H1 (cell line): ENCODE data around the gene TTC36. TPM values are rescaled to one million over a fixed set of nuclear protein-coding genes. Genes with fewer than 3 reads are reported as not detected.

ENCODE experiments used
- CTCF ChIA-PET: fragments of 300-600 bp; sonication (Branson Sonifier 250); formaldehyde crosslinking; loops from one replicate; lab custom pipeline; 2021; ENCODE audit not compliant: partially characterized antibody; lab: Charles Lee
- POLR2A ChIA-PET: fragments of 300-600 bp; sonication (Branson Sonifier 250); formaldehyde crosslinking; loops from one replicate; lab custom pipeline; 2021; ENCODE audit warnings: inconsistent platforms; ENCODE audit not compliant: partially characterized antibody; lab: Charles Lee
- DNase-seq, 2 experiments: peaks; one replicate each; pipeline versions ENCODE4 v3.0.0 to v3.0.0-alpha.2; 2010 to 2022; ENCODE audit warnings: low spot score in 2 of 2, low read depth in 1 of 2, mixed read lengths in 1 of 2
- FAIRE-seq: peaks from 2 replicates; lab custom pipeline; 2011; peaks lifted over from hg19 to GRCh38; lab: Jason Lieb, UNC
- H2AFZ ChIP-seq: 2 replicates; pipeline ENCODE4 v1.8.1; 2012; ENCODE audit warnings: low read length, inconsistent platforms
- H2AK5ac ChIP-seq: 2 replicates; pipeline ENCODE4 v1.6.1; 2013; ENCODE audit warnings: low read depth, low read length
- H2BK120ac ChIP-seq: replicated peaks from 2 replicates; pipeline ENCODE3; 2013; ENCODE audit warnings: low read depth, low read length, inconsistent platforms
- H2BK12ac ChIP-seq: 2 replicates; pipeline ENCODE4 v1.6.1; 2013; ENCODE audit warnings: low read depth, low read length
- H2BK15ac ChIP-seq: 2 replicates; pipeline ENCODE4 v1.6.1; 2013; ENCODE audit warnings: low read length
- H2BK20ac ChIP-seq: 2 replicates; pipeline ENCODE4 v1.6.1; 2013; ENCODE audit warnings: low read length
- H2BK5ac ChIP-seq: 2 replicates; pipeline ENCODE4 v1.6.1; 2013; ENCODE audit warnings: low read depth, low read length
- H3K14ac ChIP-seq: 2 replicates; pipeline ENCODE4 v1.6.1; 2013; ENCODE audit warnings: inconsistent platforms; ENCODE audit not compliant: insufficient read length
- H3K18ac ChIP-seq: 2 replicates; pipeline ENCODE4 v1.6.1; 2013; ENCODE audit warnings: low read length; ENCODE audit errors: extremely low read depth
- H3K23ac ChIP-seq: 2 replicates; pipeline ENCODE4 v1.6.1; 2013; ENCODE audit warnings: inconsistent platforms; ENCODE audit not compliant: insufficient read length
- H3K23me2 ChIP-seq: 2 replicates; pipeline ENCODE4 v1.6.1; 2013; ENCODE audit warnings: low read depth, low read length
- H3K27ac ChIP-seq: 2 replicates; pipeline ENCODE4 v1.6.1; 2011; ENCODE audit warnings: low read depth, low read length, inconsistent platforms
- H3K27me3 ChIP-seq, 4 experiments: replicated peaks in 1 of 4; 1 replicate in 1 of 4; 2 replicates in 3 of 4; pipeline versions ENCODE4 v1.6.1 to v1.8.1; 2011 to 2013; ENCODE audit warnings: low read length in 3 of 4, mild to moderate bottlenecking in 3 of 4, inconsistent platforms in 2 of 4, mixed read lengths in 2 of 4, moderate library complexity in 1 of 4; ENCODE audit not compliant: control insufficient read depth in 3 of 4, insufficient read depth in 3 of 4; ENCODE audit errors: extremely low read depth in 1 of 4
- H3K36me3 ChIP-seq, 4 experiments: 2 replicates each; pipeline versions ENCODE4 v1.6.1 to v1.8.1; 2011 to 2013; ENCODE audit warnings: mild to moderate bottlenecking in 4 of 4, low read length in 3 of 4, moderate library complexity in 2 of 4, control low read depth in 1 of 4, inconsistent platforms in 1 of 4; ENCODE audit not compliant: insufficient read depth in 4 of 4, control insufficient read depth in 2 of 4
- H3K4ac ChIP-seq: replicated peaks from 2 replicates; pipeline ENCODE3; 2013; ENCODE audit warnings: low read length, low read depth, mixed read lengths, inconsistent platforms; ENCODE audit not compliant: insufficient read length
- H3K4me1 ChIP-seq, 4 experiments: replicated peaks in 1 of 4; 1 replicate in 1 of 4; 2 replicates in 3 of 4; pipeline versions ENCODE4 v1.6.1 to v1.8.1; 2011 to 2013; ENCODE audit warnings: low read length in 3 of 4, inconsistent platforms in 2 of 4, mixed read lengths in 1 of 4; ENCODE audit not compliant: insufficient read depth in 4 of 4, control insufficient read depth in 3 of 4
- H3K4me2 ChIP-seq, 2 experiments: 2 replicates each; pipeline versions ENCODE4 v1.6.1 to v1.8.1; 2011 to 2013; ENCODE audit warnings: low read depth in 2 of 2, low read length in 2 of 2, control low read depth in 1 of 2, inconsistent platforms in 1 of 2, mild to moderate bottlenecking in 1 of 2; ENCODE audit not compliant: insufficient read depth in 1 of 2
- H3K4me3 ChIP-seq, 4 experiments: fragments of 200-600, 300-600 bp in 1 of 4; sonication (generic), shearing (Covaris generic), sonication (Bioruptor Twin) in 1 of 4; 2 replicates each; pipeline versions ENCODE4 v1.5.1 to v1.8.1; 2011 to 2016; ENCODE audit warnings: low read length in 4 of 4, low read depth in 3 of 4, control low read depth in 2 of 4, inconsistent platforms in 2 of 4, mild to moderate bottlenecking in 2 of 4, mixed read lengths in 1 of 4, moderate library complexity in 1 of 4; ENCODE audit not compliant: insufficient read depth in 2 of 4; ENCODE audit errors: extremely low read depth in 1 of 4
- H3K56ac ChIP-seq: replicated peaks from 2 replicates; pipeline ENCODE3; 2013; ENCODE audit warnings: low read depth, mild to moderate bottlenecking, mixed read lengths, low read length, inconsistent platforms; ENCODE audit not compliant: insufficient read length
- H3K79me1 ChIP-seq: 2 replicates; pipeline ENCODE4 v1.6.1; 2013; ENCODE audit warnings: low read depth, low read length, control low read depth
- H3K79me2 ChIP-seq, 2 experiments: 2 replicates each; pipeline versions ENCODE4 v1.6.1 to v1.8.1; 2012 to 2013; ENCODE audit warnings: low read length in 2 of 2, mild to moderate bottlenecking in 2 of 2, inconsistent platforms in 1 of 2; ENCODE audit not compliant: insufficient read depth in 2 of 2, control insufficient read depth in 1 of 2
- H3K9ac ChIP-seq, 4 experiments: replicated peaks in 1 of 4; 1 replicate in 1 of 4; 2 replicates in 3 of 4; pipeline versions ENCODE4 v1.6.1 to v1.8.1; 2011 to 2013; ENCODE audit warnings: low read depth in 3 of 4, low read length in 3 of 4, control low read depth in 2 of 4, mild to moderate bottlenecking in 2 of 4, moderate library complexity in 2 of 4, inconsistent platforms in 1 of 4; ENCODE audit errors: extremely low read depth in 1 of 4
- H3K9me3 ChIP-seq, 2 experiments: 2 replicates each; pipeline versions ENCODE4 v1.6.1 to v1.8.1; 2012 to 2013; ENCODE audit warnings: mild to moderate bottlenecking in 2 of 2, moderate library complexity in 2 of 2, control low read depth in 1 of 2, inconsistent platforms in 1 of 2, low read depth in 1 of 2, low read length in 1 of 2, mixed read lengths in 1 of 2; ENCODE audit not compliant: insufficient read depth in 2 of 2
- H4K20me1 ChIP-seq, 2 experiments: replicated peaks in 1 of 2; 2 replicates each; pipeline versions ENCODE3 to v1.8.1; 2011 to 2013; ENCODE audit warnings: inconsistent platforms in 2 of 2, low read length in 2 of 2, mild to moderate bottlenecking in 1 of 2; ENCODE audit not compliant: insufficient read depth in 2 of 2, control insufficient read depth in 1 of 2
- H4K5ac ChIP-seq: 2 replicates; pipeline ENCODE4 v1.6.1; 2013; ENCODE audit warnings: low read length, low read depth, mixed read lengths, inconsistent platforms; ENCODE audit not compliant: insufficient read length
- H4K8ac ChIP-seq: 2 replicates; pipeline ENCODE4 v1.8.0; 2013; ENCODE audit warnings: mild to moderate bottlenecking, moderate library complexity, low read length, inconsistent platforms; ENCODE audit not compliant: insufficient read depth; ENCODE audit errors: extremely low read depth
- H4K91ac ChIP-seq: replicated peaks from 2 replicates; pipeline ENCODE3; 2013; ENCODE audit warnings: low read length, mixed read lengths, inconsistent platforms; ENCODE audit not compliant: insufficient read length
- CBX5 ChIP-seq: fragments of 300-800, 300-1000 bp; sonication (generic); IDR thresholded peaks from 2 replicates; pipeline ENCODE4 v1.7.1; 2016; ENCODE audit warnings: antibody characterized with exemption, low read length, low read depth
- EGR1 ChIP-seq: IDR thresholded peaks from 2 replicates; pipeline ENCODE4 v1.6.1; 2011; ENCODE audit warnings: low read depth, low read length, borderline replicate concordance
- HDAC2 ChIP-seq, 2 experiments: fragments of 300-600 bp in 1 of 2; sonication (generic) in 1 of 2; IDR thresholded peaks; 2 replicates each; pipeline ENCODE4 v1.6.1; 2011 to 2012; ENCODE audit warnings: low read depth in 2 of 2, low read length in 2 of 2, mild to moderate bottlenecking in 2 of 2, moderate library complexity in 2 of 2, borderline replicate concordance in 1 of 2, inconsistent platforms in 1 of 2
- POU5F1 ChIP-seq: IDR thresholded peaks from 2 replicates; pipeline ENCODE4 v1.6.1; 2011; ENCODE audit warnings: low read depth, mild to moderate bottlenecking, low read length, moderate library complexity
- WGBS, 2 experiments: shearing (Covaris generic) in 1 of 2; methylation state at CpG; one replicate each; pipeline versions ENCODE4 v1.1.6 to v1.1.7; 2013 to 2015; ENCODE audit warnings: low lambda C conversion rate in 2 of 2, mixed read lengths in 2 of 2, inconsistent platforms in 1 of 2, low coverage in 1 of 2, missing lambda C conversion rate in 1 of 2; ENCODE audit not compliant: insufficient replicate concordance in 2 of 2, insufficient coverage in 1 of 2, insufficient read length in 1 of 2; ENCODE audit errors: extremely low coverage in 1 of 2, missing lambda C conversion rate in 1 of 2; 5-methylcytosine and 5-hydroxymethylcytosine counted together
- polyA plus RNA-seq, 7 experiments: library from polyadenylated mRNA; depleted of rRNA in 3 of 7; stranded (reverse) in 5 of 7; unstranded in 2 of 7; fragments of >200 nt in 5 of 7; fragments of 200-250 nt in 2 of 7; gene quantifications; 1 replicate in 5 of 7; 2 replicates in 1 of 7; 4 replicates in 1 of 7; pipeline versions ENCODE4 v1.2.1 to v1.2.3, GENCODE V29; 2011 to 2013; ENCODE audit warnings: missing spikeins in 2 of 7, mixed read lengths in 2 of 7
- total RNA-seq: library from RNA; stranded (reverse); fragmentation: NEBNext Ultra II Directional; extraction: Animal tissue kit (Norgen Biotek cat#: 25700); gene quantifications from 2 replicates; pipeline ENCODE4 v1.2.1, GENCODE V29; 2021
- TF ChIP-seq, protein P1 (sequence below), 3 experiments: IDR thresholded peaks; 1 replicate in 2 of 3; 2 replicates in 1 of 3; pipeline versions ENCODE4 v1.5.1 to v1.6.1; 2011; ENCODE audit warnings: low read length in 3 of 3, mild to moderate bottlenecking in 3 of 3, inconsistent platforms in 2 of 3, low read depth in 1 of 3, moderate library complexity in 1 of 3; ENCODE audit not compliant: insufficient read depth in 1 of 3; ENCODE audit errors: control extremely low read depth in 1 of 3

Gene TTC36
- total and polyA plus RNA-seq, 2 of the 8 experiments (the other 6 are each of a cell fraction or from before 2014, with no cell fraction given) = not detected

- ChIA-PET CTCF (no interaction called here), POLR2A (no interaction called here)
- Histone ChIP-seq H3K23me2 (peaks cover 4% of the 10 kb centered on the region; the same call in 1 of the 2 replicates), H3K4ac (no peak overlapping the region), H2AK5ac (no peak overlapping the region), H3K18ac (no peak overlapping the region), H3K27ac (no peak overlapping the region), H4K20me1 (no peaks in the 10 kb centered on the region), H3K56ac (no peak overlapping the region), H3K79me1 (no peaks in the 10 kb centered on the region), H4K91ac (no peak overlapping the region), H3K23ac (no peak overlapping the region), H4K8ac (no peak overlapping the region), H3K4me3 (no peak overlapping the region), H2BK5ac (no peak overlapping the region), H2BK15ac (no peak overlapping the region), H2BK20ac (no peak overlapping the region), H3K9ac (no peak overlapping the region), H3K4me1 (peaks cover 0 to 2% (median 0%) of the 10 kb centered on the region in 4 experiments; a peak in 1 of 7 replicates), H4K5ac (no peak overlapping the region), H2AFZ (no peak overlapping the region), H3K9me3 (no peaks in the 10 kb centered on the region), H2BK12ac (no peak overlapping the region), H3K4me2 (no peak overlapping the region), H3K79me2 (no peaks in the 10 kb centered on the region), H3K27me3 (no peaks in the 10 kb centered on the region), H3K36me3 (peaks cover 0 to 7% (median 0%) of the 10 kb centered on the region in 4 experiments; a peak in 1 of 8 replicates), H3K14ac (no peak overlapping the region), H2BK120ac (no peak overlapping the region)
- 92% methylated on average over 4 of the region's 4 CpGs; no CpG with 5 or more reads in 1 of the 2 experiments for WGBS, 2 experiments
- TF ChIP-seq POU5F1 (no peak), HDAC2 (IDR thresholded peaks at IDR 0.05; ENCODE audit: borderline replicate concordance in 1 of 2, low read depth in 2 of 2, low read length in 2 of 2) (no peak), EGR1 (no peak), CBX5 (no peak)
- TF ChIP-seq, protein P1, sequence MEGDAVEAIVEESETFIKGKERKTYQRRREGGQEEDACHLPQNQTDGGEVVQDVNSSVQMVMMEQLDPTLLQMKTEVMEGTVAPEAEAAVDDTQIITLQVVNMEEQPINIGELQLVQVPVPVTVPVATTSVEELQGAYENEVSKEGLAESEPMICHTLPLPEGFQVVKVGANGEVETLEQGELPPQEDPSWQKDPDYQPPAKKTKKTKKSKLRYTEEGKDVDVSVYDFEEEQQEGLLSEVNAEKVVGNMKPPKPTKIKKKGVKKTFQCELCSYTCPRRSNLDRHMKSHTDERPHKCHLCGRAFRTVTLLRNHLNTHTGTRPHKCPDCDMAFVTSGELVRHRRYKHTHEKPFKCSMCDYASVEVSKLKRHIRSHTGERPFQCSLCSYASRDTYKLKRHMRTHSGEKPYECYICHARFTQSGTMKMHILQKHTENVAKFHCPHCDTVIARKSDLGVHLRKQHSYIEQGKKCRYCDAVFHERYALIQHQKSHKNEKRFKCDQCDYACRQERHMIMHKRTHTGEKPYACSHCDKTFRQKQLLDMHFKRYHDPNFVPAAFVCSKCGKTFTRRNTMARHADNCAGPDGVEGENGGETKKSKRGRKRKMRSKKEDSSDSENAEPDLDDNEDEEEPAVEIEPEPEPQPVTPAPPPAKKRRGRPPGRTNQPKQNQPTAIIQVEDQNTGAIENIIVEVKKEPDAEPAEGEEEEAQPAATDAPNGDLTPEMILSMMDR (IDR thresholded peaks at IDR 0.05; ENCODE audit: control extremely low read depth in 1 of 3, insufficient read depth in 1 of 3, low read depth in 1 of 3, low read length in 3 of 3) = no peak
- no peak for DNase-seq
- no peak for FAIRE-seq
Measured at GRCh38 chr11:118560806-118561205, 33.5 kb downstream of the TTC36 start.
